ENCODE data around the gene AAK1.

Gene AAK1

DNA sequence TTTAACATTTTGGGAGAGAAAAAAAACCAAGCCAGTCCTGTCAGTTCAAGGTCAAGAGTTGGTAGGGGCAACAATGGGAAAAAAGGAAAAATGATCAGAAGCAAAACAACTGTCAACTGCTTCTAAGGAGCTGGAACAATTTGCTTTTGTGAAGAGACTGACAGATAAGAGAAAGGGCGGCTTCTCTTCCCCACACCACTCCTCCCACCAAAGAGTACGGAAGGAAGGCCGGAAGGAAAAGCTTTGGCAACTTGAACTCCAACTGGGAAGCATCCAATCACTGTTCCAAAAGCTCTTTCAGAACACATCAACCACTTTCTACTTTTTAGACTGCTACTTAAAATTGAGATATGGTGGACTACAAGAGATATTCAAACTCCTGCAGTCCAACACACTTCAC lies 148.5 kb downstream of the AAK1 start:
- Histone ChIP-seq H3K27me3 (ENCODE audit: low read length) (no peaks in the 10 kb centered on the region), H3K27ac (ENCODE audit: low read depth, low read length) (no peak overlapping the region), H3K9ac (ENCODE audit: low read length) (no peak overlapping the region), H3K4me3 (ENCODE audit: insufficient read depth, low read length, poor library complexity, severe bottlenecking) (no peak overlapping the region), H3F3A (ENCODE audit: insufficient read depth) (no peaks in the 10 kb centered on the region), H3K36me3 (ENCODE audit: low read length) (no peaks in the 10 kb centered on the region), H3K79me2 (ENCODE audit: insufficient read depth, low read length) (no peaks in the 10 kb centered on the region), H3K4me2 (ENCODE audit: low read depth, low read length, poor library complexity, severe bottlenecking) (no peak overlapping the region), H3K9me2 (replicated peaks; ENCODE audit: insufficient read depth, low read length) (no peaks in the 10 kb centered on the region), H4K20me1 (ENCODE audit: low read depth, low read length) (no peaks in the 10 kb centered on the region), H2AFZ (ENCODE audit: low read depth, low read length, severe bottlenecking) (no peak overlapping the region), H3K9me3 (ENCODE audit: insufficient read depth, low read length) (no peaks in the 10 kb centered on the region)
- TF ChIP-seq CTCF (IDR thresholded peaks at IDR 0.05; ENCODE audit: insufficient read depth, low read length, poor library complexity, severe bottlenecking) (no peak), EZH2phosphoT487 (conservative IDR thresholded peaks at IDR 0.05; ENCODE audit: low read length) (no peak)

- H3K36me3 ChIP-seq (ENCODE audit: low read length): no peaks in the 10 kb centered on the region
- no peaks in the 10 kb centered on the region for H3K27me3 ChIP-seq (ENCODE audit: low read length)
- H3K4me2 ChIP-seq (ENCODE audit: low read depth, low read length, poor library complexity, severe bottlenecking): no peak overlapping the region
- H3K79me2 ChIP-seq (ENCODE audit: insufficient read depth, low read length): no peaks in the 10 kb centered on the region
- H3K9me3 ChIP-seq (ENCODE audit: insufficient read depth, low read length): no peaks in the 10 kb centered on the region
- no peaks in the 10 kb centered on the region for H3F3A ChIP-seq (ENCODE audit: insufficient read depth)
- H3K4me3 ChIP-seq (ENCODE audit: insufficient read depth, low read length, poor library complexity, severe bottlenecking): no peak overlapping the region
- H2AFZ ChIP-seq (ENCODE audit: low read depth, low read length, severe bottlenecking): no peak overlapping the region
- no peaks in the 10 kb centered on the region for H3K9me2 ChIP-seq (replicated peaks; ENCODE audit: insufficient read depth, low read length)
- no peaks in the 10 kb centered on the region for H4K20me1 ChIP-seq (ENCODE audit: low read depth, low read length)
- H3K27ac ChIP-seq (ENCODE audit: low read depth, low read length): no peak overlapping the region
- no peak for TF ChIP-seq EZH2phosphoT487 (conservative IDR thresholded peaks at IDR 0.05; ENCODE audit: low read length)
- H3K9ac ChIP-seq (ENCODE audit: low read length): no peak overlapping the region
These were observed 149.4 kb downstream of the AAK1 start for GRCh38 chr2:69494126-69494525.

- Histone ChIP-seq H3K9ac (ENCODE audit: low read length) (no peak overlapping the region), H3K9me3 (ENCODE audit: insufficient read depth, low read length) (no peaks in the 10 kb centered on the region), H3K27ac (ENCODE audit: low read depth, low read length) (no peak overlapping the region), H3K4me2 (ENCODE audit: low read depth, low read length, poor library complexity, severe bottlenecking) (no peak overlapping the region), H4K20me1 (ENCODE audit: low read depth, low read length) (no peaks in the 10 kb centered on the region), H2AFZ (ENCODE audit: low read depth, low read length, severe bottlenecking) (no peak overlapping the region), H3F3A (ENCODE audit: insufficient read depth) (no peaks in the 10 kb centered on the region), H3K4me3 (ENCODE audit: insufficient read depth, low read length, poor library complexity, severe bottlenecking) (no peak overlapping the region), H3K79me2 (ENCODE audit: insufficient read depth, low read length) (no peaks in the 10 kb centered on the region), H3K36me3 (ENCODE audit: low read length) (no peaks in the 10 kb centered on the region), H3K9me2 (replicated peaks; ENCODE audit: insufficient read depth, low read length) (no peaks in the 10 kb centered on the region), H3K27me3 (ENCODE audit: low read length) (no peaks in the 10 kb centered on the region)
- TF ChIP-seq EZH2phosphoT487 (conservative IDR thresholded peaks at IDR 0.05; ENCODE audit: low read length) (no peak), CTCF (IDR thresholded peaks at IDR 0.05; ENCODE audit: insufficient read depth, low read length, poor library complexity, severe bottlenecking) (no peak)
These were observed 150.3 kb downstream of the AAK1 start for GRCh38 chr2:69493268-69493667.

GRCh38 chr2:69491864-69492263 lies 151.7 kb downstream of the AAK1 start:
- no peak overlapping the region for H3K4me3 ChIP-seq (ENCODE audit: insufficient read depth, low read length, poor library complexity, severe bottlenecking)
- no peak overlapping the region for H2AFZ ChIP-seq (ENCODE audit: low read depth, low read length, severe bottlenecking)
- H3K4me2 ChIP-seq (ENCODE audit: low read depth, low read length, poor library complexity, severe bottlenecking): no peak overlapping the region
- no peak overlapping the region for H3K9ac ChIP-seq (ENCODE audit: low read length)
- H3F3A ChIP-seq (ENCODE audit: insufficient read depth): no peaks in the 10 kb centered on the region
- no peak for TF ChIP-seq EZH2phosphoT487 (conservative IDR thresholded peaks at IDR 0.05; ENCODE audit: low read length)
- no peak for TF ChIP-seq CTCF (IDR thresholded peaks at IDR 0.05; ENCODE audit: insufficient read depth, low read length, poor library complexity, severe bottlenecking)
- H3K9me2 ChIP-seq (replicated peaks; ENCODE audit: insufficient read depth, low read length): no peaks in the 10 kb centered on the region
- no peaks in the 10 kb centered on the region for H3K79me2 ChIP-seq (ENCODE audit: insufficient read depth, low read length)
- H3K27me3 ChIP-seq (ENCODE audit: low read length): no peaks in the 10 kb centered on the region
- H3K36me3 ChIP-seq (ENCODE audit: low read length): no peaks in the 10 kb centered on the region
- no peaks in the 10 kb centered on the region for H3K9me3 ChIP-seq (ENCODE audit: insufficient read depth, low read length)
- H3K27ac ChIP-seq (ENCODE audit: low read depth, low read length): no peak overlapping the region
- no peaks in the 10 kb centered on the region for H4K20me1 ChIP-seq (ENCODE audit: low read depth, low read length)
